ENCODE data around the gene NRSN2. TPM values are rescaled to one million over a fixed set of nuclear protein-coding genes. Genes with fewer than 3 reads are reported as not detected.

The NRSN2 gene
- total and polyA plus RNA-seq, 2 of the 4 experiments (the other 2 are of a cell fraction), result 9.9 to 101 TPM

GRCh38 chr20:310645-311044 lies 36.3 kb upstream of the NRSN2 start:
- no peaks in the 10 kb centered on the region for H3K27me3 ChIP-seq (ENCODE audit: control insufficient read depth, insufficient read depth, low read length)
- H3K9me3 ChIP-seq (ENCODE audit: control insufficient read depth, insufficient read depth, low read length), result no peaks in the 10 kb centered on the region
- no peak overlapping the region for H4K91ac ChIP-seq (ENCODE audit: insufficient read depth, low read depth, low read length)
- no peak overlapping the region for H2AK9ac ChIP-seq (replicated peaks; ENCODE audit: low read depth, low read length, poor library complexity)
- no peak for DNase-seq
- in situ Hi-C loops (cut with MboI; ENCODE audit: low sequenced_read_pairs), result no loop called here
- peaks cover 0 to 4% of the 10 kb centered on the region in 2 experiments; a peak in 1 of 4 replicates for H3K79me1 ChIP-seq (ENCODE audit: low read depth in 1 of 2, low read length in 2 of 2)
- H4K5ac ChIP-seq (ENCODE audit: low read depth, low read length), result no peak overlapping the region
- no peak overlapping the region for H3K4me2 ChIP-seq (ENCODE audit: low read depth, low read length)
- no peak overlapping the region for H3K56ac ChIP-seq (ENCODE audit: extremely low read depth, insufficient read depth, low read length)
- intact Hi-C loops (cut with micrococcal nuclease), result loop anchor here (2.0 kb wide), 1 partner anchor 14 kb away; the partner anchor contains the start of gene ZCCHC3
- H3K4me3 ChIP-seq (ENCODE audit: insufficient read depth, low read depth, low read length), result no peak overlapping the region
- no peak overlapping the region for H3K18ac ChIP-seq (ENCODE audit: low read depth, low read length)
- H4K8ac ChIP-seq (ENCODE audit: low read depth in 2 of 2, low read length in 2 of 2), result peak overlapping the region in 1 of 2 experiments; percentile 28; a peak in 2 of 4 replicates
- H2BK120ac ChIP-seq (ENCODE audit: low read depth, low read length), result no peak overlapping the region
- peak overlapping the region; percentile 85 for H2AFZ ChIP-seq (replicated peaks; ENCODE audit: low read length, poor library complexity)
- TF ChIP-seq POLR2A (IDR thresholded peaks at IDR 0.05; ENCODE audit: low read depth, low read length), result no peak
- TF ChIP-seq CEBPB (IDR thresholded peaks at IDR 0.05; ENCODE audit: low read depth, low read length), result peak; percentile 72
- ChIA-PET CTCF (interaction anchor here (0.6 kb wide), 1 partner anchor 30 kb away, joined by 7 read pairs; no protein-coding TSS in a partner anchor), POLR2A (ENCODE audit: unreplicated experiment) (interaction anchor here (1.1 kb wide), 1 partner anchor 13 kb away, joined by 5 read pairs; no protein-coding TSS in a partner anchor)
- H3K4me1 ChIP-seq (ENCODE audit: control insufficient read depth, insufficient read depth, low read length), result peaks cover 9% of the 10 kb centered on the region
- H3K9ac ChIP-seq (ENCODE audit: low read depth, low read length), result no peak overlapping the region
- ATAC-seq (ENCODE audit: low read depth), result no peak
- H3K36me3 ChIP-seq (ENCODE audit: control insufficient read depth, insufficient read depth, low read length), result no peaks in the 10 kb centered on the region
- no peak overlapping the region for H2BK20ac ChIP-seq (ENCODE audit: low read depth, low read length)
- H4K20me1 ChIP-seq (ENCODE audit: insufficient read depth, low read length), result no peaks in the 10 kb centered on the region
- H3K4ac ChIP-seq (ENCODE audit: low read depth, low read length), result no peak overlapping the region; the same call in 1 of the 2 replicates
- no peak overlapping the region for H2BK5ac ChIP-seq (ENCODE audit: low read depth, low read length, poor library complexity, severe bottlenecking)
- H2BK15ac ChIP-seq (ENCODE audit: low read depth, low read length), result no peak overlapping the region
- dilution Hi-C loops (cut with HindIII; ENCODE audit: low sequenced_read_pairs, unreplicated experiment), result no loop called here
- no TSS peak for BruUV-seq (replicated peaks)
- H3K23ac ChIP-seq (ENCODE audit: low read depth, low read length), result no peak overlapping the region
- WGBS, 2 experiments (ENCODE audit: extremely low coverage in 2 of 2, insufficient read length in 1 of 2), result no CpG with 5 or more reads among the region's 7 CpGs
- peaks cover 7% of the 10 kb centered on the region; the same call in 1 of the 2 replicates for H3K9me1 ChIP-seq (ENCODE audit: insufficient read depth, low read length)
- H3K27ac ChIP-seq (ENCODE audit: insufficient read depth, low read length), result no peak overlapping the region
- H3K14ac ChIP-seq (replicated peaks; ENCODE audit: low read depth, low read length), result no peak overlapping the region
- no peak overlapping the region for H2AK5ac ChIP-seq (ENCODE audit: low read depth, low read length)

All from IMR-90 (cell line).